ENCODE results near the gene ADK.

The ADK gene

GRCh38 chr10:74373059-74373458, 222.0 kb downstream of the ADK start:
- H3K4me3 ChIP-seq (ENCODE audit: insufficient read depth, low read depth, low read length), result no peak overlapping the region

GRCh38 chr10:74377476-74377875, 226.5 kb downstream of the ADK start:
- WGBS, 2 experiments, result 92 to 93% methylated on average over 5 of the region's 5 CpGs

More at GRCh38 chr10:74373059-74373458, 222.0 kb downstream of the ADK start:
- Histone ChIP-seq H3K9me3 (ENCODE audit: control insufficient read depth, low read length) (no peaks in the 10 kb centered on the region), H3K4me1 (ENCODE audit: control insufficient read depth, insufficient read depth, low read length) (no peaks in the 10 kb centered on the region), H3K27ac (ENCODE audit: insufficient read depth, low read depth, low read length, poor library complexity, severe bottlenecking) (no peak overlapping the region), H3K36me3 (ENCODE audit: control insufficient read depth, insufficient read depth, low read length) (no peaks in the 10 kb centered on the region), H3K27me3 (ENCODE audit: control insufficient read depth, insufficient read depth, low read length, poor library complexity, severe bottlenecking) (no peaks in the 10 kb centered on the region)
- WGBS, 2 experiments, result 82 to 100% methylated on average over 1 of the region's 1 CpG

GRCh38 chr10:74379474-74379873, 228.5 kb downstream of the ADK start:
- H3K27me3 ChIP-seq (ENCODE audit: control insufficient read depth, insufficient read depth, low read length, poor library complexity, severe bottlenecking), result no peaks in the 10 kb centered on the region
- no peaks in the 10 kb centered on the region for H3K36me3 ChIP-seq (ENCODE audit: control insufficient read depth, insufficient read depth, low read length)
- 80 to 92% methylated on average over 2 to 3 of the region's 3 CpGs for WGBS, 2 experiments
- no peak overlapping the region for H3K4me3 ChIP-seq (ENCODE audit: insufficient read depth, low read depth, low read length)
- no peaks in the 10 kb centered on the region for H3K4me1 ChIP-seq (ENCODE audit: control insufficient read depth, insufficient read depth, low read length)
- H3K9me3 ChIP-seq (ENCODE audit: control insufficient read depth, low read length), result no peaks in the 10 kb centered on the region
- H3K27ac ChIP-seq (ENCODE audit: insufficient read depth, low read depth, low read length, poor library complexity, severe bottlenecking), result no peak overlapping the region

More at GRCh38 chr10:74377476-74377875, 226.5 kb downstream of the ADK start:
- H3K4me3 ChIP-seq (ENCODE audit: insufficient read depth, low read depth, low read length), result no peak overlapping the region
- no peak overlapping the region for H3K27ac ChIP-seq (ENCODE audit: insufficient read depth, low read depth, low read length, poor library complexity, severe bottlenecking)
- H3K36me3 ChIP-seq (ENCODE audit: control insufficient read depth, insufficient read depth, low read length), result no peaks in the 10 kb centered on the region
- no peaks in the 10 kb centered on the region for H3K4me1 ChIP-seq (ENCODE audit: control insufficient read depth, insufficient read depth, low read length)
- H3K9me3 ChIP-seq (ENCODE audit: control insufficient read depth, low read length), result no peaks in the 10 kb centered on the region
- no peaks in the 10 kb centered on the region for H3K27me3 ChIP-seq (ENCODE audit: control insufficient read depth, insufficient read depth, low read length, poor library complexity, severe bottlenecking)

GRCh38 chr10:74380795-74381194, 229.8 kb downstream of the ADK start:
- 100% methylated on average over 1 of the region's 1 CpG for WGBS, 2 experiments
- H3K27ac ChIP-seq (ENCODE audit: insufficient read depth, low read depth, low read length, poor library complexity, severe bottlenecking), result no peak overlapping the region
- H3K36me3 ChIP-seq (ENCODE audit: control insufficient read depth, insufficient read depth, low read length), result no peaks in the 10 kb centered on the region
- no peaks in the 10 kb centered on the region for H3K9me3 ChIP-seq (ENCODE audit: control insufficient read depth, low read length)
- no peaks in the 10 kb centered on the region for H3K4me1 ChIP-seq (ENCODE audit: control insufficient read depth, insufficient read depth, low read length)
- no peak overlapping the region for H3K4me3 ChIP-seq (ENCODE audit: insufficient read depth, low read depth, low read length)
- no peaks in the 10 kb centered on the region for H3K27me3 ChIP-seq (ENCODE audit: control insufficient read depth, insufficient read depth, low read length, poor library complexity, severe bottlenecking)

GRCh38 chr10:74381291-74381853, 230.4 kb downstream of the ADK start:
- Histone ChIP-seq H3K9me3 (ENCODE audit: control insufficient read depth, low read length) (no peaks in the 10 kb centered on the region), H3K36me3 (ENCODE audit: control insufficient read depth, insufficient read depth, low read length) (no peaks in the 10 kb centered on the region), H3K4me1 (ENCODE audit: control insufficient read depth, insufficient read depth, low read length) (no peaks in the 10 kb centered on the region), H3K27ac (ENCODE audit: insufficient read depth, low read depth, low read length, poor library complexity, severe bottlenecking) (no peak overlapping the region), H3K27me3 (ENCODE audit: control insufficient read depth, insufficient read depth, low read length, poor library complexity, severe bottlenecking) (no peaks in the 10 kb centered on the region), H3K4me3 (ENCODE audit: insufficient read depth, low read depth, low read length) (no peak overlapping the region)
- 96 to 97% methylated on average over 2 of the region's 2 CpGs for WGBS, 2 experiments

GRCh38 chr10:74382663-74383062, 231.6 kb downstream of the ADK start:
- 81 to 96% methylated on average over 1 of the region's 1 CpG for WGBS, 2 experiments
- no peak overlapping the region for H3K27ac ChIP-seq (ENCODE audit: insufficient read depth, low read depth, low read length, poor library complexity, severe bottlenecking)

GRCh38 chr10:74383642-74384041, 232.6 kb downstream of the ADK start:
- Histone ChIP-seq H3K27me3 (ENCODE audit: control insufficient read depth, insufficient read depth, low read length, poor library complexity, severe bottlenecking) (no peaks in the 10 kb centered on the region), H3K4me1 (ENCODE audit: control insufficient read depth, insufficient read depth, low read length) (no peaks in the 10 kb centered on the region), H3K27ac (ENCODE audit: insufficient read depth, low read depth, low read length, poor library complexity, severe bottlenecking) (no peak overlapping the region), H3K36me3 (ENCODE audit: control insufficient read depth, insufficient read depth, low read length) (no peaks in the 10 kb centered on the region), H3K4me3 (ENCODE audit: insufficient read depth, low read depth, low read length) (no peak overlapping the region), H3K9me3 (ENCODE audit: control insufficient read depth, low read length) (no peaks in the 10 kb centered on the region)

More at GRCh38 chr10:74382663-74383062, 231.6 kb downstream of the ADK start:
- Histone ChIP-seq H3K4me1 (ENCODE audit: control insufficient read depth, insufficient read depth, low read length) (no peaks in the 10 kb centered on the region), H3K4me3 (ENCODE audit: insufficient read depth, low read depth, low read length) (no peak overlapping the region), H3K9me3 (ENCODE audit: control insufficient read depth, low read length) (no peaks in the 10 kb centered on the region), H3K27me3 (ENCODE audit: control insufficient read depth, insufficient read depth, low read length, poor library complexity, severe bottlenecking) (no peaks in the 10 kb centered on the region), H3K36me3 (ENCODE audit: control insufficient read depth, insufficient read depth, low read length) (no peaks in the 10 kb centered on the region)

- no peaks in the 10 kb centered on the region for H3K27me3 ChIP-seq (ENCODE audit: control insufficient read depth, insufficient read depth, low read length, poor library complexity, severe bottlenecking)
- 90 to 95% methylated on average over 2 to 3 of the region's 3 CpGs for WGBS, 2 experiments
- H3K36me3 ChIP-seq (ENCODE audit: control insufficient read depth, insufficient read depth, low read length), result no peaks in the 10 kb centered on the region
- no peak overlapping the region for H3K4me3 ChIP-seq (ENCODE audit: insufficient read depth, low read depth, low read length)
- H3K4me1 ChIP-seq (ENCODE audit: control insufficient read depth, insufficient read depth, low read length), result no peaks in the 10 kb centered on the region
- H3K9me3 ChIP-seq (ENCODE audit: control insufficient read depth, low read length), result no peaks in the 10 kb centered on the region
- H3K27ac ChIP-seq (ENCODE audit: insufficient read depth, low read depth, low read length, poor library complexity, severe bottlenecking), result no peak overlapping the region
Measured at GRCh38 chr10:74384615-74385183, 233.7 kb downstream of the ADK start.

- Histone ChIP-seq H3K4me3 (ENCODE audit: insufficient read depth, low read depth, low read length) (no peak overlapping the region), H3K36me3 (ENCODE audit: control insufficient read depth, insufficient read depth, low read length) (no peaks in the 10 kb centered on the region), H3K27me3 (ENCODE audit: control insufficient read depth, insufficient read depth, low read length, poor library complexity, severe bottlenecking) (no peaks in the 10 kb centered on the region), H3K4me1 (ENCODE audit: control insufficient read depth, insufficient read depth, low read length) (no peaks in the 10 kb centered on the region), H3K9me3 (ENCODE audit: control insufficient read depth, low read length) (no peaks in the 10 kb centered on the region), H3K27ac (ENCODE audit: insufficient read depth, low read depth, low read length, poor library complexity, severe bottlenecking) (no peak overlapping the region)
Measured at GRCh38 chr10:74388801-74389200, 237.8 kb downstream of the ADK start.

- 77 to 82% methylated on average over 1 of the region's 1 CpG for whole genome bisulfite sequencing, 2 experiments
- no peaks in the 10 kb centered on the region for H3K9me3 ChIP-seq (ENCODE audit: control insufficient read depth, low read length)
- no peaks in the 10 kb centered on the region for H3K4me1 ChIP-seq (ENCODE audit: control insufficient read depth, insufficient read depth, low read length)
- H3K27ac ChIP-seq (ENCODE audit: insufficient read depth, low read depth, low read length, poor library complexity, severe bottlenecking), result no peak overlapping the region
- no peak overlapping the region for H3K4me3 ChIP-seq (ENCODE audit: insufficient read depth, low read depth, low read length)
- H3K36me3 ChIP-seq (ENCODE audit: control insufficient read depth, insufficient read depth, low read length), result no peaks in the 10 kb centered on the region
- H3K27me3 ChIP-seq (ENCODE audit: control insufficient read depth, insufficient read depth, low read length, poor library complexity, severe bottlenecking), result no peaks in the 10 kb centered on the region
Measured at GRCh38 chr10:74391786-74392185, 240.8 kb downstream of the ADK start.
